AG09309 (cell line): ENCODE results near the gene CACNA1E.

Experiments
- DNase-seq: peaks from one replicate; pipeline ENCODE4 v3.0.0-alpha.2; 2010; ENCODE audit warnings: low read depth
- H3K4me3 ChIP-seq: 2 replicates; pipeline ENCODE4 v1.5.1; 2011; ENCODE audit warnings: mild to moderate bottlenecking, low read depth, low read length, moderate library complexity; ENCODE audit not compliant: control insufficient read depth
- CTCF ChIP-seq: IDR thresholded peaks from 2 replicates; pipeline ENCODE4 v1.5.1; 2011; ENCODE audit warnings: mild to moderate bottlenecking, low read depth, low read length, inconsistent platforms; ENCODE audit not compliant: insufficient read depth, control insufficient read depth; ENCODE audit errors: missing control alignments

CACNA1E gene

GRCh38 chr1:181768930-181769280, 285.6 kb downstream of the CACNA1E start:
- no peak for DNase-seq
- no peak overlapping the region for H3K4me3 ChIP-seq
- no peak for TF ChIP-seq CTCF

GRCh38 chr1:181769846-181770245, 286.5 kb downstream of the CACNA1E start:
- H3K4me3 ChIP-seq = no peak overlapping the region
- TF ChIP-seq CTCF = no peak
- no peak for DNase-seq

GRCh38 chr1:181772714-181773113, 289.4 kb downstream of the CACNA1E start:
- DNase-seq = no peak
- H3K4me3 ChIP-seq = no peak overlapping the region
- no peak for TF ChIP-seq CTCF

- no peak overlapping the region for H3K4me3 ChIP-seq
- TF ChIP-seq CTCF = no peak
- DNase-seq = no peak
These were observed 292.7 kb downstream of the CACNA1E start for GRCh38 chr1:181776044-181776443.

- H3K4me3 ChIP-seq = no peak overlapping the region
- DNase-seq = no peak
- no peak for TF ChIP-seq CTCF
These were observed 294.0 kb downstream of the CACNA1E start for GRCh38 chr1:181777286-181777685.

- no peak overlapping the region for H3K4me3 ChIP-seq
- no peak for DNase-seq
- TF ChIP-seq CTCF = no peak
These were observed 294.5 kb downstream of the CACNA1E start for GRCh38 chr1:181777812-181778211.

- H3K4me3 ChIP-seq = no peak overlapping the region
- DNase-seq = no peak
- TF ChIP-seq CTCF = no peak
These were observed 295.4 kb downstream of the CACNA1E start for GRCh38 chr1:181778640-181779260.
